Measurements from ENCODE around the gene KLHDC1.

GRCh38 chr14:49702725-49703124, 9.8 kb downstream of the KLHDC1 start:
- TF ChIP-seq, protein P1, sequence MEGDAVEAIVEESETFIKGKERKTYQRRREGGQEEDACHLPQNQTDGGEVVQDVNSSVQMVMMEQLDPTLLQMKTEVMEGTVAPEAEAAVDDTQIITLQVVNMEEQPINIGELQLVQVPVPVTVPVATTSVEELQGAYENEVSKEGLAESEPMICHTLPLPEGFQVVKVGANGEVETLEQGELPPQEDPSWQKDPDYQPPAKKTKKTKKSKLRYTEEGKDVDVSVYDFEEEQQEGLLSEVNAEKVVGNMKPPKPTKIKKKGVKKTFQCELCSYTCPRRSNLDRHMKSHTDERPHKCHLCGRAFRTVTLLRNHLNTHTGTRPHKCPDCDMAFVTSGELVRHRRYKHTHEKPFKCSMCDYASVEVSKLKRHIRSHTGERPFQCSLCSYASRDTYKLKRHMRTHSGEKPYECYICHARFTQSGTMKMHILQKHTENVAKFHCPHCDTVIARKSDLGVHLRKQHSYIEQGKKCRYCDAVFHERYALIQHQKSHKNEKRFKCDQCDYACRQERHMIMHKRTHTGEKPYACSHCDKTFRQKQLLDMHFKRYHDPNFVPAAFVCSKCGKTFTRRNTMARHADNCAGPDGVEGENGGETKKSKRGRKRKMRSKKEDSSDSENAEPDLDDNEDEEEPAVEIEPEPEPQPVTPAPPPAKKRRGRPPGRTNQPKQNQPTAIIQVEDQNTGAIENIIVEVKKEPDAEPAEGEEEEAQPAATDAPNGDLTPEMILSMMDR (IDR thresholded peaks at IDR 0.05) = no peak
- TF ChIP-seq POLR2A (IDR thresholded peaks at IDR 0.05) (no peak), POLR2AphosphoS5 (IDR thresholded peaks at IDR 0.05) (no peak), EP300 (IDR thresholded peaks at IDR 0.05) (no peak)

All from suprapubic skin (tissue), 4 donors.